IMR-90 (cell line): ENCODE measurements around the gene COL23A1. TPM values are rescaled to one million over a fixed set of nuclear protein-coding genes. Genes with fewer than 3 reads are reported as not detected.

ENCODE experiments used
- ATAC-seq: fragments of 200-7000 bp; cut with Tn5 transposase; 2 replicates; pipeline ENCODE4 v1.9.1; 2020; ENCODE audit warnings: low read depth, mild to moderate bottlenecking, moderate library complexity
- BruUV-seq: library from RNA; stranded (reverse); fragments of 400-500 nt; replicated peaks from 2 replicates; lab custom pipeline; 2021; lab: Mats Ljungman, UMichigan
- CTCF ChIA-PET: fragments of 300-600 bp; formaldehyde crosslinking; extraction: SDS; loops from one replicate; lab custom pipeline; 2021; ENCODE audit warnings: antibody characterized with exemption; lab: Yijun Ruan, JAX
- POLR2A ChIA-PET: fragments of 300-600 bp; sonication (Branson Sonifier 250); formaldehyde crosslinking; loops from one replicate; lab custom pipeline; 2022; ENCODE audit warnings: antibody characterized with exemption; ENCODE audit not compliant: unreplicated experiment; lab: Charles Lee
- DNase-seq: peaks from one replicate; pipeline ENCODE4 v3.0.0; 2013
- H2AFZ ChIP-seq: replicated peaks from 2 replicates; pipeline ENCODE3; 2013; ENCODE audit warnings: low read length, mild to moderate bottlenecking; ENCODE audit not compliant: poor library complexity
- H2AK5ac ChIP-seq: 2 replicates; pipeline ENCODE4 v1.6.1; 2013; ENCODE audit warnings: low read depth, low read length, inconsistent platforms
- H2AK9ac ChIP-seq: replicated peaks from 2 replicates; pipeline ENCODE3; 2013; ENCODE audit warnings: mild to moderate bottlenecking, low read depth, low read length, moderate library complexity; ENCODE audit not compliant: poor library complexity
- H2BK120ac ChIP-seq: 2 replicates; pipeline ENCODE4 v1.6.1; 2013; ENCODE audit warnings: low read depth, low read length, inconsistent platforms
- H2BK15ac ChIP-seq: 3 replicates; pipeline ENCODE4 v1.6.1; 2013; ENCODE audit warnings: low read depth, low read length, inconsistent platforms
- H2BK20ac ChIP-seq: 2 replicates; pipeline ENCODE4 v1.6.1; 2013; ENCODE audit warnings: low read depth, mild to moderate bottlenecking, inconsistent platforms, low read length, moderate library complexity
- H2BK5ac ChIP-seq: 2 replicates; pipeline ENCODE4 v1.6.1; 2013; ENCODE audit warnings: mild to moderate bottlenecking, low read depth, low read length, inconsistent platforms; ENCODE audit not compliant: poor library complexity, severe bottlenecking
- H3K14ac ChIP-seq: replicated peaks from 2 replicates; pipeline ENCODE4 v1.6.1; 2013; ENCODE audit warnings: low read depth, low read length, inconsistent platforms
- H3K18ac ChIP-seq: 2 replicates; pipeline ENCODE4 v1.6.1; 2013; ENCODE audit warnings: low read depth, low read length, control low read depth
- H3K23ac ChIP-seq: 2 replicates; pipeline ENCODE4 v1.6.1; 2013; ENCODE audit warnings: low read depth, low read length, inconsistent platforms
- H3K27ac ChIP-seq: 2 replicates; pipeline ENCODE4 v1.5.1; 2013; ENCODE audit warnings: mild to moderate bottlenecking, control low read depth, low read length; ENCODE audit not compliant: insufficient read depth
- H3K27me3 ChIP-seq: 2 replicates; pipeline ENCODE4 v1.6.1; 2013; ENCODE audit warnings: low read length; ENCODE audit not compliant: control insufficient read depth, insufficient read depth
- H3K36me3 ChIP-seq: 2 replicates; pipeline ENCODE4 v1.6.1; 2013; ENCODE audit warnings: low read length, mixed read lengths; ENCODE audit not compliant: control insufficient read depth, insufficient read depth
- H3K4ac ChIP-seq: 2 replicates; pipeline ENCODE4 v1.6.1; 2013; ENCODE audit warnings: low read depth, low read length, inconsistent platforms
- H3K4me1 ChIP-seq: 2 replicates; pipeline ENCODE4 v1.6.1; 2013; ENCODE audit warnings: low read length, mixed read lengths; ENCODE audit not compliant: control insufficient read depth, insufficient read depth
- H3K4me2 ChIP-seq: 2 replicates; pipeline ENCODE4 v1.6.1; 2013; ENCODE audit warnings: low read depth, mild to moderate bottlenecking, control low read depth, low read length, moderate library complexity
- H3K4me3 ChIP-seq: 2 replicates; pipeline ENCODE4 v1.5.1; 2013; ENCODE audit warnings: low read depth, mild to moderate bottlenecking, control low read depth, low read length, moderate library complexity; ENCODE audit not compliant: insufficient read depth
- H3K56ac ChIP-seq: 2 replicates; pipeline ENCODE4 v1.6.1; 2013; ENCODE audit warnings: low read length, inconsistent platforms; ENCODE audit not compliant: insufficient read depth; ENCODE audit errors: extremely low read depth
- H3K79me1 ChIP-seq, 2 experiments: 2 replicates each; pipeline ENCODE4 v1.6.1; 2013; ENCODE audit warnings: low read length in 2 of 2, inconsistent platforms in 1 of 2, low read depth in 1 of 2
- H3K9ac ChIP-seq: 2 replicates; pipeline ENCODE4 v1.6.1; 2013; ENCODE audit warnings: low read depth, low read length, control low read depth
- H3K9me1 ChIP-seq: 2 replicates; pipeline ENCODE4 v1.6.1; 2013; ENCODE audit warnings: low read length, inconsistent platforms; ENCODE audit not compliant: insufficient read depth
- H3K9me3 ChIP-seq: 2 replicates; pipeline ENCODE4 v1.6.1; 2013; ENCODE audit warnings: low read length; ENCODE audit not compliant: control insufficient read depth, insufficient read depth
- H4K20me1 ChIP-seq: 2 replicates; pipeline ENCODE4 v1.6.1; 2013; ENCODE audit warnings: low read length, inconsistent platforms; ENCODE audit not compliant: insufficient read depth
- H4K5ac ChIP-seq: 2 replicates; pipeline ENCODE4 v1.6.1; 2013; ENCODE audit warnings: mild to moderate bottlenecking, low read depth, low read length, control low read depth
- H4K8ac ChIP-seq, 2 experiments: 2 replicates each; pipeline ENCODE4 v1.6.1; 2013; ENCODE audit warnings: low read depth in 2 of 2, low read length in 2 of 2, control low read depth in 1 of 2, inconsistent platforms in 1 of 2
- H4K91ac ChIP-seq: 2 replicates; pipeline ENCODE4 v1.6.1; 2013; ENCODE audit warnings: low read depth, low read length, inconsistent platforms; ENCODE audit not compliant: insufficient read depth
- BHLHE40 ChIP-seq: fragments of 150-350 bp; IDR thresholded peaks from 2 replicates; pipeline ENCODE4 v1.6.1; 2016; ENCODE audit warnings: mild to moderate bottlenecking, low read depth, low read length
- CEBPB ChIP-seq: IDR thresholded peaks from 2 replicates; pipeline ENCODE4 v1.6.1; 2012; ENCODE audit warnings: low read depth, low read length, improper control_type of control experiment
- FOS ChIP-seq: fragments of 150-350 bp; IDR thresholded peaks from 2 replicates; pipeline ENCODE4 v1.6.1; 2016; ENCODE audit warnings: low read depth, low read length
- MAFK ChIP-seq: IDR thresholded peaks from 2 replicates; pipeline ENCODE4 v1.6.1; 2012; ENCODE audit warnings: low read depth, low read length, improper control_type of control experiment
- NFE2L2 ChIP-seq: fragments of 150-350 bp; IDR thresholded peaks from 2 replicates; pipeline ENCODE4 v1.6.1; 2016; ENCODE audit warnings: low read depth, mild to moderate bottlenecking, low read length
- RAD21 ChIP-seq: IDR thresholded peaks from 2 replicates; pipeline ENCODE4 v1.6.1; 2012; ENCODE audit warnings: low read length, improper control_type of control experiment
- RFX5 ChIP-seq: IDR thresholded peaks from 2 replicates; pipeline ENCODE4 v1.8.0; 2012; ENCODE audit warnings: low read depth, mild to moderate bottlenecking, low read length, moderate library complexity
- SMC3 ChIP-seq: fragments of 150-350 bp; IDR thresholded peaks from 2 replicates; pipeline ENCODE4 v1.6.1; 2016; ENCODE audit warnings: low read depth, mild to moderate bottlenecking, antibody characterized with exemption, low read length, moderate library complexity
- WGBS, 2 experiments: methylation state at CpG; one replicate each; pipeline versions ENCODE4 v1.1.5 to v1.1.7; 2013; ENCODE audit warnings: missing lambda C conversion rate in 2 of 2; ENCODE audit not compliant: insufficient read length in 1 of 2; ENCODE audit errors: extremely low coverage in 2 of 2; 5-methylcytosine and 5-hydroxymethylcytosine counted together
- dilution Hi-C: fragments of 300-500 bp; cut with HindIII; formaldehyde crosslinking; loops from one replicate; pipeline ENCODE4 v1.14.3; 2018; ENCODE audit warnings: low sequenced_read_pairs; ENCODE audit not compliant: unreplicated experiment
- in situ Hi-C: fragments of 300-500 bp; cut with MboI; formaldehyde crosslinking; loops from 3 replicates; pipeline ENCODE4 v1.14.3; 2019; ENCODE audit warnings: low sequenced_read_pairs, inconsistent platforms, mixed read lengths
- intact Hi-C: fragments of 100-400 bp; cut with micrococcal nuclease; formaldehyde crosslinking; loops from 2 replicates; pipeline ENCODE4 v1.10.0; 2022
- polyA plus RNA-seq, 3 experiments: library from polyadenylated mRNA; depleted of rRNA; stranded (reverse); fragments of >200 nt; gene quantifications; 2 replicates each; pipeline ENCODE4 v1.2.3, GENCODE V29; 2012; ENCODE audit warnings: low replicate concordance in 1 of 3
- total RNA-seq: library from RNA; depleted of rRNA; stranded (reverse); fragments of >200 nt; gene quantifications from 2 replicates; pipeline ENCODE4 v1.2.3, GENCODE V29; 2012
- TF ChIP-seq, protein P1 (sequence below): conservative IDR thresholded peaks from 2 replicates; pipeline ENCODE4 v1.5.1; 2012; ENCODE audit warnings: mild to moderate bottlenecking, low read depth, low read length, improper control_type of control experiment

Gene COL23A1
- total and polyA plus RNA-seq, 2 of the 4 experiments (the other 2 are of a cell fraction): not detected

DNA sequence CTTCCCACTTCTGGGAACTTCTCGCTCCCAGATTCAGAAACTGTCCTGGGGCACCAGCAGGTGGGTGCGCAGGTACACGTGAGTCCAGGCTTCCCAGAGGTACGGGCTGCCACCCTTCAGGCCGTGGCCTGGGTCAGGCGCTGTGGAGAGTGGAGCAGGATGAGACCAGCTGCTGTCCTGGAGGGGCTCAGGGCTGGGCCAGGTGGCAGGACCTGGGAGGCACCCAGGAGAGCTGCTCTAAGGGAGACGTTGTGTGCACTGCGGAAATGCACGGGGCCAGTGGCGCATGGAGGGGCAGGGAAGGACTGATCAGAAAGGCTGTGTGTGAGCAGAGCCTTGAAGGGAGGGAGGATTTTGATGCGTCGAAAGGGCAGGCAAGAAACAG, 222.5 kb downstream of the COL23A1 start:
- ATAC-seq: no peak
- no peak for DNase-seq
- H3K4me1 ChIP-seq: no peaks in the 10 kb centered on the region

More for the DNA sequence above, 222.5 kb downstream of the COL23A1 start:
- Histone ChIP-seq H4K20me1 (no peaks in the 10 kb centered on the region), H3K36me3 (no peaks in the 10 kb centered on the region), H3K9me1 (no peaks in the 10 kb centered on the region), H3K4me2 (no peak overlapping the region), H4K8ac (no peak overlapping the region), H2BK120ac (no peak overlapping the region), H2BK15ac (no peak overlapping the region), H2BK5ac (no peak overlapping the region), H3K56ac (no peak overlapping the region), H4K91ac (no peak overlapping the region), H2AFZ (no peak overlapping the region), H3K4ac (no peak overlapping the region), H2AK5ac (no peak overlapping the region), H3K27me3 (no peaks in the 10 kb centered on the region), H3K23ac (no peak overlapping the region), H3K9me3 (peaks cover 48% of the 10 kb centered on the region), H4K5ac (no peak overlapping the region), H3K4me3 (no peak overlapping the region), H3K79me1 (no peaks in the 10 kb centered on the region), H3K27ac (no peak overlapping the region), H3K18ac (no peak overlapping the region), H3K9ac (no peak overlapping the region), H2BK20ac (no peak overlapping the region), H2AK9ac (no peak overlapping the region), H3K14ac (no peak overlapping the region)
- ChIA-PET CTCF (no interaction called here), POLR2A (no interaction called here)
- TF ChIP-seq MAFK (no peak), CEBPB (no peak), BHLHE40 (no peak), FOS (no peak), RAD21 (no peak), NFE2L2 (no peak), SMC3 (no peak), RFX5 (no peak)
- TF ChIP-seq, protein P1, sequence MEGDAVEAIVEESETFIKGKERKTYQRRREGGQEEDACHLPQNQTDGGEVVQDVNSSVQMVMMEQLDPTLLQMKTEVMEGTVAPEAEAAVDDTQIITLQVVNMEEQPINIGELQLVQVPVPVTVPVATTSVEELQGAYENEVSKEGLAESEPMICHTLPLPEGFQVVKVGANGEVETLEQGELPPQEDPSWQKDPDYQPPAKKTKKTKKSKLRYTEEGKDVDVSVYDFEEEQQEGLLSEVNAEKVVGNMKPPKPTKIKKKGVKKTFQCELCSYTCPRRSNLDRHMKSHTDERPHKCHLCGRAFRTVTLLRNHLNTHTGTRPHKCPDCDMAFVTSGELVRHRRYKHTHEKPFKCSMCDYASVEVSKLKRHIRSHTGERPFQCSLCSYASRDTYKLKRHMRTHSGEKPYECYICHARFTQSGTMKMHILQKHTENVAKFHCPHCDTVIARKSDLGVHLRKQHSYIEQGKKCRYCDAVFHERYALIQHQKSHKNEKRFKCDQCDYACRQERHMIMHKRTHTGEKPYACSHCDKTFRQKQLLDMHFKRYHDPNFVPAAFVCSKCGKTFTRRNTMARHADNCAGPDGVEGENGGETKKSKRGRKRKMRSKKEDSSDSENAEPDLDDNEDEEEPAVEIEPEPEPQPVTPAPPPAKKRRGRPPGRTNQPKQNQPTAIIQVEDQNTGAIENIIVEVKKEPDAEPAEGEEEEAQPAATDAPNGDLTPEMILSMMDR: no peak
- dilution Hi-C loops: no loop called here
- BruUV-seq: no TSS peak
- in situ Hi-C loops: no loop called here
- WGBS, 2 experiments: 84% methylated on average over 5 of the region's 12 CpGs; no CpG with 5 or more reads in 1 of the 2 experiments
- intact Hi-C loops: no loop called here
